ENCODE data around the gene ZNF345. TPM values are rescaled to one million over a fixed set of nuclear protein-coding genes. Genes with fewer than 3 reads are reported as not detected.

The ZNF345 gene
- total and polyA plus RNA-seq, 2 donors (not counting 3 experiments of a cell fraction or from before 2014, with no cell fraction given) = 2.2 to 3.8 TPM

GRCh38 chr19:36838784-36839324, 11.8 kb upstream of the ZNF345 start:
- no peaks in the 10 kb centered on the region for H4K20me1 ChIP-seq (replicated peaks; ENCODE audit: control insufficient read depth, extremely low read depth, insufficient read depth, low read length)
- no peaks in the 10 kb centered on the region for H3K9me3 ChIP-seq (replicated peaks; ENCODE audit: control insufficient read depth, insufficient read depth, low read length)
- H3K9ac ChIP-seq (replicated peaks; ENCODE audit: extremely low read depth, insufficient read depth, low read length) = peak overlapping the region; percentile 71
- POLR2A ChIA-PET = interaction anchor here (1.8 kb wide), 1 partner anchor 11 kb away, joined by 26 read pairs; the partner anchor contains the start of gene ZNF345
- dilution Hi-C loops (cut with MboI; ENCODE audit: extremely low pct_ligation_motif_present, low sequenced_read_pairs) = no loop called here
- no TSS peak for BruUV-seq (replicated peaks)
- peak overlapping the region; percentile 65 for H3K4me2 ChIP-seq (ENCODE audit: insufficient read depth, low read length)
- intact Hi-C loops (cut with micrococcal nuclease) = loop anchor here (1.0 to 10.0 kb wide), 5 partner anchors 11 to 333 kb away; partner anchors contain the start of genes ZNF345, ZNF461, ZNF568 and ZNF585A
- CTCF ChIA-PET = interaction anchor here (0.6 to 3.1 kb wide), 3 partner anchors 10 to 647 kb away, joined by 3 to 12 read pairs (median 3); partner anchors contain the start of gene ZNF345
- peak overlapping the region; percentile 92 for H2AFZ ChIP-seq (ENCODE audit: low read depth, low read length)
- no peaks in the 10 kb centered on the region for H3K79me2 ChIP-seq (ENCODE audit: control insufficient read depth, insufficient read depth, low read length)
- no peaks in the 10 kb centered on the region for H3K9me1 ChIP-seq (replicated peaks; ENCODE audit: control insufficient read depth, extremely low read depth, insufficient read depth, low read length)
- H3K4me1 ChIP-seq (ENCODE audit: control insufficient read depth, extremely low read depth, insufficient read depth, low read length) = peaks cover 3% of the 10 kb centered on the region
- no peaks in the 10 kb centered on the region for H3K36me3 ChIP-seq (ENCODE audit: control insufficient read depth in 2 of 2, extremely low read depth in 1 of 2, insufficient read depth in 2 of 2, low read length in 2 of 2)
- no peak for FAIRE-seq
- no peaks in the 10 kb centered on the region for H3K27me3 ChIP-seq (ENCODE audit: control insufficient read depth in 2 of 2, insufficient read depth in 2 of 2, low read length in 2 of 2)
- no peak for DNase-seq (ENCODE audit: low read depth, low spot score)
- H3K4me3 ChIP-seq (replicated peaks in 1 of 3; ENCODE audit: insufficient read depth in 1 of 3, low read depth in 1 of 3, low read length in 3 of 3) = peak overlapping the region in 2 of 3 experiments; percentile 43 to 64
- peak overlapping the region; percentile 44 for H3K27ac ChIP-seq (ENCODE audit: insufficient read depth, low read depth, low read length)
- TF ChIP-seq EZH2 (IDR thresholded peaks at IDR 0.05; ENCODE audit: borderline replicate concordance, low read depth, low read length, severe bottlenecking) (no peak), MYC (IDR thresholded peaks at IDR 0.05; ENCODE audit: low read depth, low read length) (no peak), POLR2A (IDR thresholded peaks at IDR 0.05; ENCODE audit: low read depth, low read length) (no peak), CTCF (IDR thresholded peaks at IDR 0.05; ENCODE audit: extremely low read depth in 1 of 2, insufficient read depth in 1 of 2, low read depth in 1 of 2, low read length in 2 of 2) (no peak), FOS (IDR thresholded peaks at IDR 0.05; ENCODE audit: borderline replicate concordance, insufficient read depth, low read length) (no peak), JUN (IDR thresholded peaks at IDR 0.05; ENCODE audit: borderline replicate concordance, insufficient read depth, insufficient read length, low read depth) (no peak), GATA2 (IDR thresholded peaks at IDR 0.05; ENCODE audit: insufficient read depth, insufficient read length, low read depth, low read length) (no peak), MAX (IDR thresholded peaks at IDR 0.05; ENCODE audit: insufficient read depth, insufficient read length) (no peak), POLR2AphosphoS5 (IDR thresholded peaks at IDR 0.05; ENCODE audit: insufficient read depth, low read depth, low read length) (no peak)
